LHCN-M2 (cell line): ENCODE results near the gene CDKL5. TPM values are rescaled to one million over a fixed set of nuclear protein-coding genes. Genes with fewer than 3 reads are reported as not detected.

Source experiments
- DNase-seq: peaks from one replicate; pipeline ENCODE4 v3.0.0-alpha.2; 2012; ENCODE audit warnings: low read depth
- total RNA-seq: library from RNA; depleted of rRNA; stranded (reverse); fragments of >200 nt; gene quantifications from 2 replicates; pipeline ENCODE4 v1.2.3, GENCODE V29; 2014

Gene CDKL5
- total RNA-seq, 1 experiment from 2014 or later = 4.0 TPM

GRCh38 chrX:18457000-18457399, 31.6 kb downstream of the CDKL5 start:
- no peak for DNase-seq

GRCh38 chrX:18461431-18461830, 36.0 kb downstream of the CDKL5 start:
- no peak for DNase-seq

- DNase-seq = no peak
These were observed 39.1 kb downstream of the CDKL5 start for GRCh38 chrX:18464499-18464898.

- peak; percentile 38 for DNase-seq
These were observed 39.6 kb downstream of the CDKL5 start for GRCh38 chrX:18465051-18465450.

GRCh38 chrX:18468599-18468998, 43.2 kb downstream of the CDKL5 start:
- DNase-seq = no peak

- no peak for DNase-seq
These were observed 45.9 kb downstream of the CDKL5 start for GRCh38 chrX:18471296-18471695.

GRCh38 chrX:18490806-18491555, 65.6 kb downstream of the CDKL5 start:
- peak; percentile 30 for DNase-seq

GRCh38 chrX:18491587-18492340, 66.4 kb downstream of the CDKL5 start:
- DNase-seq = no peak

- no peak for DNase-seq
These were observed 109.5 kb downstream of the CDKL5 start for GRCh38 chrX:18534949-18535348.

- DNase-seq = no peak
These were observed 111.7 kb downstream of the CDKL5 start for GRCh38 chrX:18537068-18537467.

- no peak for DNase-seq
These were observed 112.1 kb downstream of the CDKL5 start for GRCh38 chrX:18537524-18537923.

GRCh38 chrX:18542131-18542530, 116.7 kb downstream of the CDKL5 start:
- DNase-seq = no peak

- no peak for DNase-seq
These were observed 117.5 kb downstream of the CDKL5 start for GRCh38 chrX:18542905-18543304.

GRCh38 chrX:18543738-18544137, 118.3 kb downstream of the CDKL5 start:
- DNase-seq = no peak

GRCh38 chrX:18545771-18546170, 120.4 kb downstream of the CDKL5 start:
- DNase-seq = no peak

GRCh38 chrX:18548996-18549395, 123.6 kb downstream of the CDKL5 start:
- no peak for DNase-seq

- no peak for DNase-seq
These were observed 124.2 kb downstream of the CDKL5 start for GRCh38 chrX:18549643-18550042.

GRCh38 chrX:18557879-18558278, 132.5 kb downstream of the CDKL5 start:
- DNase-seq = no peak

GRCh38 chrX:18558799-18559198, 133.4 kb downstream of the CDKL5 start:
- peak; percentile 9 for DNase-seq

GRCh38 chrX:18561020-18561419, 135.6 kb downstream of the CDKL5 start:
- no peak for DNase-seq

GRCh38 chrX:18565727-18566126, 140.3 kb downstream of the CDKL5 start:
- no peak for DNase-seq

GRCh38 chrX:18566748-18567147, 141.3 kb downstream of the CDKL5 start:
- no peak for DNase-seq

- no peak for DNase-seq
These were observed 148.1 kb downstream of the CDKL5 start for GRCh38 chrX:18573556-18573955.
